ENCODE measurements around the gene CHMP5.

- TF ChIP-seq CTCF (conservative IDR thresholded peaks at IDR 0.05), result no peak
- no peak for TF ChIP-seq EZH2 (IDR thresholded peaks at IDR 0.05; ENCODE audit: low read depth)
These were observed 43.9 kb upstream of the CHMP5 start for GRCh38 chr9:33220681-33221567.

All from PC-9 (cell line).